HepG2 (cell line): ENCODE data around the gene ABHD3. TPM values are rescaled to one million over a fixed set of nuclear protein-coding genes. Genes with fewer than 3 reads are reported as not detected.
A peak's percentile ranks its signal among the peaks of the same experiment; 100 is the strongest.

Source experiments
- AHR ChIP-seq: IDR thresholded peaks from 2 replicates; pipeline ENCODE4 v1.6.1; 2018; ENCODE audit warnings: missing genetic modification reagents, missing compliant biosample characterization
- FOXP1 ChIP-seq, 2 experiments: fragments of 450-650 bp in 1 of 2; IDR thresholded peaks; 2 replicates each; pipeline ENCODE4 v1.6.1; 2017 to 2018; ENCODE audit warnings: antibody characterized with exemption in 1 of 2
- GABPB1 ChIP-seq: IDR thresholded peaks from 2 replicates; pipeline ENCODE4 v1.6.1; 2016; ENCODE audit warnings: mild to moderate bottlenecking, missing genetic modification reagents, moderate library complexity, missing compliant biosample characterization
- GATAD1 ChIP-seq: IDR thresholded peaks from 2 replicates; pipeline ENCODE4 v1.6.1; 2016; ENCODE audit warnings: missing genetic modification reagents, missing compliant biosample characterization
- RBM39 ChIP-seq: fragments of 200-400 bp; formaldehyde crosslinking; IDR thresholded peaks from one replicate; pipeline ENCODE4 v1.6.1; 2018; ENCODE audit warnings: antibody characterized with exemption, mild to moderate bottlenecking, low read depth, low read length; ENCODE audit not compliant: poor library complexity, severe bottlenecking
- TARDBP ChIP-seq: sonication (generic); formaldehyde crosslinking; IDR thresholded peaks from 2 replicates; pipeline ENCODE4 v1.8.0; 2022; ENCODE audit warnings: mild to moderate bottlenecking, missing genetic modification reagents
- TP53 ChIP-seq: sonication (generic); formaldehyde crosslinking; conservative IDR thresholded peaks from 2 replicates; pipeline ENCODE4 v1.4.0; 2020; ENCODE audit warnings: missing genetic modification reagents
- YY1 ChIP-seq: IDR thresholded peaks from 2 replicates; pipeline ENCODE4 v1.6.1; 2011; ENCODE audit warnings: low read length, low read depth, moderate library complexity, mild to moderate bottlenecking; ENCODE audit not compliant: insufficient read depth, insufficient replicate concordance
- ZNF235 ChIP-seq: sonication (generic); formaldehyde crosslinking; IDR thresholded peaks from 2 replicates; pipeline ENCODE4 v1.8.1; 2023; ENCODE audit warnings: mild to moderate bottlenecking, missing genetic modification reagents, borderline replicate concordance
- ZNF652 ChIP-seq: IDR thresholded peaks from 2 replicates; pipeline ENCODE4 v1.6.1; 2016; ENCODE audit warnings: low read depth, borderline replicate concordance
- polyA plus RNA-seq, 8 experiments: library from polyadenylated mRNA; depleted of rRNA in 3 of 8; stranded (reverse) in 7 of 8; unstranded in 1 of 8; fragments of >200 nt; fragmentation: Illumina TruSeq in 4 of 8; extraction: Trizol in 4 of 8; gene quantifications; 2 replicates each; pipeline versions ENCODE4 v1.2.1 to v1.2.3, GENCODE V29; 2011 to 2016; ENCODE audit warnings: low read depth in 4 of 8, missing spikeins in 1 of 8, mixed read lengths in 1 of 8; ENCODE audit not compliant: insufficient read depth in 1 of 8
- total RNA-seq, 5 experiments: library from RNA; depleted of rRNA; stranded (reverse); fragments of >200 nt; fragmentation: Illumina TruSeq; extraction: Trizol; gene quantifications; 2 replicates each; pipeline ENCODE4 v1.2.3, GENCODE V29; 2016; ENCODE audit warnings: low read depth in 1 of 5
- TF ChIP-seq, protein P1 (sequence below): IDR thresholded peaks from 2 replicates; pipeline ENCODE4 v1.6.1; 2016; ENCODE audit warnings: low read depth
- TF ChIP-seq, protein P2 (sequence below), 2 experiments: sonication (generic) in 1 of 2; formaldehyde crosslinking in 1 of 2; IDR thresholded peaks; 2 replicates each; pipeline versions ENCODE4 v1.4.0 to v1.6.1; 2016 to 2020; ENCODE audit warnings: borderline replicate concordance in 1 of 2, low read depth in 1 of 2, mild to moderate bottlenecking in 1 of 2, missing genetic modification reagents in 1 of 2
- TF ChIP-seq, protein P3 (sequence below): sonication (generic); formaldehyde crosslinking; IDR thresholded peaks from 2 replicates; pipeline ENCODE4 v1.9.0; 2021; ENCODE audit warnings: mild to moderate bottlenecking, missing genetic modification reagents
- TF ChIP-seq, protein P4 (sequence below): sonication (generic); formaldehyde crosslinking; IDR thresholded peaks from 2 replicates; pipeline ENCODE4 v1.5.0; 2020; ENCODE audit warnings: mild to moderate bottlenecking, missing genetic modification reagents, borderline replicate concordance

Gene ABHD3
- total and polyA plus RNA-seq, 2 of the 13 experiments (the other 11 are each of a cell fraction or from before 2014, with no cell fraction given) = 32.1 to 40.2 TPM

DNA sequence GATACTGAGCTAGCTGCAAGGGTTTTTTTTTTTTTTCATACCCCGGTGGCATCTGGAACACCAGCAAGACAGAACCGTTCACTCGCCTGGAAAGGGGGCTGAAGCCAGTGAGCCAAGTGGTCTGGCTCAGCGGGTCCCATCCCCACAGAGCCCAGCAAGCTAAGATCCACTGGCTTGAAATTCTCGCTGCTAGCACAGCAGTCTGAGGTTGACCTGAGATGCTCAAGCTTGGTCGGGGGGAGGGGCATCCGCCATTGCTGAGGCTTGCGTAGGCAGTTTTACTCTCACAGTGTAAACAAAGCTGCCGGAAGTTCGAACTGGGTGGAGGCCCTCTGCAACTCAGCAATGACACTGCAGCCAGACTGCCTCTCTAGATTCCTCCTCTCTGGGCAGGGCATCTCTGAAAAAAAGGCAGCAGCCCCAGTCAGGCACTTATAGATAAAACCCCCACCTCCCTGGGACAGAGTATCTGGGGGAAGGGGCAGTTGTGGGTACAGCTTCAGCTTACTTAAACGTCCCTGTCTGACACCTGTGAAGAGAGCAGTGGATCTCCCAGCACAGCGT is 31.0 kb upstream of the ABHD3 start (continued):
- 0 out of 2 replicates have a peak, but pooled peaks have one; percentile 37 for TF ChIP-seq TP53 (CRISPR knock-in tag)
- TF ChIP-seq, protein P1, sequence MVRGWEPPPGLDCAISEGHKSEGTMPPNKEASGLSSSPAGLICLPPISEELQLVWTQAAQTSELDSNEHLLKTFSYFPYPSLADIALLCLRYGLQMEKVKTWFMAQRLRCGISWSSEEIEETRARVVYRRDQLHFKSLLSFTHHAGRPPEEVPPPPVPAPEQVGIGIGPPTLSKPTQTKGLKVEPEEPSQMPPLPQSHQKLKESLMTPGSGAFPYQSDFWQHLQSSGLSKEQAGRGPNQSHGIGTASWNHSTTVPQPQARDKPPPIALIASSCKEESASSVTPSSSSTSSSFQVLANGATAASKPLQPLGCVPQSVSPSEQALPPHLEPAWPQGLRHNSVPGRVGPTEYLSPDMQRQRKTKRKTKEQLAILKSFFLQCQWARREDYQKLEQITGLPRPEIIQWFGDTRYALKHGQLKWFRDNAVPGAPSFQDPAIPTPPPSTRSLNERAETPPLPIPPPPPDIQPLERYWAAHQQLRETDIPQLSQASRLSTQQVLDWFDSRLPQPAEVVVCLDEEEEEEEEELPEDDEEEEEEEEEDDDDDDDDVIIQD (CRISPR knock-in tag) = peak; percentile 61; the same call in 1 of the 2 replicates
- TF ChIP-seq, protein P2, sequence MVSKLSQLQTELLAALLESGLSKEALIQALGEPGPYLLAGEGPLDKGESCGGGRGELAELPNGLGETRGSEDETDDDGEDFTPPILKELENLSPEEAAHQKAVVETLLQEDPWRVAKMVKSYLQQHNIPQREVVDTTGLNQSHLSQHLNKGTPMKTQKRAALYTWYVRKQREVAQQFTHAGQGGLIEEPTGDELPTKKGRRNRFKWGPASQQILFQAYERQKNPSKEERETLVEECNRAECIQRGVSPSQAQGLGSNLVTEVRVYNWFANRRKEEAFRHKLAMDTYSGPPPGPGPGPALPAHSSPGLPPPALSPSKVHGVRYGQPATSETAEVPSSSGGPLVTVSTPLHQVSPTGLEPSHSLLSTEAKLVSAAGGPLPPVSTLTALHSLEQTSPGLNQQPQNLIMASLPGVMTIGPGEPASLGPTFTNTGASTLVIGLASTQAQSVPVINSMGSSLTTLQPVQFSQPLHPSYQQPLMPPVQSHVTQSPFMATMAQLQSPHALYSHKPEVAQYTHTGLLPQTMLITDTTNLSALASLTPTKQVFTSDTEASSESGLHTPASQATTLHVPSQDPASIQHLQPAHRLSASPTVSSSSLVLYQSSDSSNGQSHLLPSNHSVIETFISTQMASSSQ (IDR thresholded peaks at IDR 0.05; ENCODE audit: low read depth) = no peak
- TF ChIP-seq, protein P2 (CRISPR knock-in tag; IDR thresholded peaks at IDR 0.05; ENCODE audit: borderline replicate concordance) = 0 out of 2 replicates have a peak, but pooled peaks have one; percentile 15
- no peak for TF ChIP-seq ZNF652 (CRISPR knock-in tag)
- TF ChIP-seq GABPB1 (CRISPR knock-in tag) = peak; percentile 83
- no peak for TF ChIP-seq RBM39
- no peak for TF ChIP-seq AHR (CRISPR knock-in tag)
- TF ChIP-seq GATAD1 (CRISPR knock-in tag) = peak; percentile 11; the same call in 1 of the 2 replicates
- peak; percentile 89 for TF ChIP-seq YY1
- TF ChIP-seq ZNF235 (CRISPR knock-in tag) = no peak
- TF ChIP-seq, protein P3, sequence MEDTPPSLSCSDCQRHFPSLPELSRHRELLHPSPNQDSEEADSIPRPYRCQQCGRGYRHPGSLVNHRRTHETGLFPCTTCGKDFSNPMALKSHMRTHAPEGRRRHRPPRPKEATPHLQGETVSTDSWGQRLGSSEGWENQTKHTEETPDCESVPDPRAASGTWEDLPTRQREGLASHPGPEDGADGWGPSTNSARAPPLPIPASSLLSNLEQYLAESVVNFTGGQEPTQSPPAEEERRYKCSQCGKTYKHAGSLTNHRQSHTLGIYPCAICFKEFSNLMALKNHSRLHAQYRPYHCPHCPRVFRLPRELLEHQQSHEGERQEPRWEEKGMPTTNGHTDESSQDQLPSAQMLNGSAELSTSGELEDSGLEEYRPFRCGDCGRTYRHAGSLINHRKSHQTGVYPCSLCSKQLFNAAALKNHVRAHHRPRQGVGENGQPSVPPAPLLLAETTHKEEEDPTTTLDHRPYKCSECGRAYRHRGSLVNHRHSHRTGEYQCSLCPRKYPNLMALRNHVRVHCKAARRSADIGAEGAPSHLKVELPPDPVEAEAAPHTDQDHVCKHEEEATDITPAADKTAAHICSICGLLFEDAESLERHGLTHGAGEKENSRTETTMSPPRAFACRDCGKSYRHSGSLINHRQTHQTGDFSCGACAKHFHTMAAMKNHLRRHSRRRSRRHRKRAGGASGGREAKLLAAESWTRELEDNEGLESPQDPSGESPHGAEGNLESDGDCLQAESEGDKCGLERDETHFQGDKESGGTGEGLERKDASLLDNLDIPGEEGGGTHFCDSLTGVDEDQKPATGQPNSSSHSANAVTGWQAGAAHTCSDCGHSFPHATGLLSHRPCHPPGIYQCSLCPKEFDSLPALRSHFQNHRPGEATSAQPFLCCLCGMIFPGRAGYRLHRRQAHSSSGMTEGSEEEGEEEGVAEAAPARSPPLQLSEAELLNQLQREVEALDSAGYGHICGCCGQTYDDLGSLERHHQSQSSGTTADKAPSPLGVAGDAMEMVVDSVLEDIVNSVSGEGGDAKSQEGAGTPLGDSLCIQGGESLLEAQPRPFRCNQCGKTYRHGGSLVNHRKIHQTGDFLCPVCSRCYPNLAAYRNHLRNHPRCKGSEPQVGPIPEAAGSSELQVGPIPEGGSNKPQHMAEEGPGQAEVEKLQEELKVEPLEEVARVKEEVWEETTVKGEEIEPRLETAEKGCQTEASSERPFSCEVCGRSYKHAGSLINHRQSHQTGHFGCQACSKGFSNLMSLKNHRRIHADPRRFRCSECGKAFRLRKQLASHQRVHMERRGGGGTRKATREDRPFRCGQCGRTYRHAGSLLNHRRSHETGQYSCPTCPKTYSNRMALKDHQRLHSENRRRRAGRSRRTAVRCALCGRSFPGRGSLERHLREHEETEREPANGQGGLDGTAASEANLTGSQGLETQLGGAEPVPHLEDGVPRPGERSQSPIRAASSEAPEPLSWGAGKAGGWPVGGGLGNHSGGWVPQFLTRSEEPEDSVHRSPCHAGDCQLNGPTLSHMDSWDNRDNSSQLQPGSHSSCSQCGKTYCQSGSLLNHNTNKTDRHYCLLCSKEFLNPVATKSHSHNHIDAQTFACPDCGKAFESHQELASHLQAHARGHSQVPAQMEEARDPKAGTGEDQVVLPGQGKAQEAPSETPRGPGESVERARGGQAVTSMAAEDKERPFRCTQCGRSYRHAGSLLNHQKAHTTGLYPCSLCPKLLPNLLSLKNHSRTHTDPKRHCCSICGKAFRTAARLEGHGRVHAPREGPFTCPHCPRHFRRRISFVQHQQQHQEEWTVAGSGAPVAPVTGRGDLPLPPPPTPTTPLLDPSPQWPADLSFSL = no peak
- TF ChIP-seq, protein P4, sequence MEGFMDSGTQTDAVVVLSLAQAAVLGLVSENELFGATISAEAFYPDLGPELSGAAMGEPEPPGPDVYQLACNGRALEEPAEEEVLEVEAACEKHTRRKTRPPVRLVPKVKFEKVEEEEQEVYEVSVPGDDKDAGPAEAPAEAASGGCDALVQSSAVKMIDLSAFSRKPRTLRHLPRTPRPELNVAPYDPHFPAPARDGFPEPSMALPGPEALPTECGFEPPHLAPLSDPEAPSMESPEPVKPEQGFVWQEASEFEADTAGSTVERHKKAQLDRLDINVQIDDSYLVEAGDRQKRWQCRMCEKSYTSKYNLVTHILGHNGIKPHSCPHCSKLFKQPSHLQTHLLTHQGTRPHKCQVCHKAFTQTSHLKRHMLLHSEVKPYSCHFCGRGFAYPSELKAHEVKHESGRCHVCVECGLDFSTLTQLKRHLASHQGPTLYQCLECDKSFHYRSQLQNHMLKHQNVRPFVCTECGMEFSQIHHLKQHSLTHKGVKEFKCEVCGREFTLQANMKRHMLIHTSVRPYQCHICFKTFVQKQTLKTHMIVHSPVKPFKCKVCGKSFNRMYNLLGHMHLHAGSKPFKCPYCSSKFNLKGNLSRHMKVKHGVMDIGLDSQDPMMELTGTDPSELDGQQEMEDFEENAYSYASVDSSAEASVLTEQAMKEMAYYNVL (CRISPR knock-in tag) = no peak
- peak; percentile 45; the same call in 1 of the 2 replicates for TF ChIP-seq TARDBP
- TF ChIP-seq FOXP1 (IDR thresholded peaks at IDR 0.05) = no peak
- TF ChIP-seq FOXP1 (CRISPR knock-in tag; IDR thresholded peaks at IDR 0.05) = peak; percentile 44; the same call in 1 of the 2 replicates
